DND-41 (cell line): Measurements from ENCODE around the gene ACOXL.

Source experiments
- ATAC-seq: fragments of 200-7000 bp; cut with Tn5 transposase; 3 replicates; pipeline ENCODE4 v1.9.1; 2021; ENCODE audit warnings: low read depth; ENCODE audit not compliant: insufficient read depth
- DNase-seq: peaks from one replicate; pipeline ENCODE4 v3.0.0-alpha.2; 2020
- H2AFZ ChIP-seq: 2 replicates; pipeline ENCODE4 v1.6.0; 2012; ENCODE audit warnings: low read depth, low read length
- H3K27ac ChIP-seq: 2 replicates; pipeline ENCODE4 v1.5.1; 2012; ENCODE audit warnings: low read length, inconsistent platforms
- H3K27me3 ChIP-seq: fragments of 200-600 bp; sonication (generic); 2 replicates; pipeline ENCODE4 v1.6.0; 2012; ENCODE audit warnings: low read length, mild to moderate bottlenecking, inconsistent platforms; ENCODE audit not compliant: insufficient read depth, poor library complexity
- H3K36me3 ChIP-seq: 2 replicates; pipeline ENCODE4 v1.5.1; 2012; ENCODE audit warnings: low read length, inconsistent platforms; ENCODE audit not compliant: insufficient read depth
- H3K4me1 ChIP-seq: 2 replicates; pipeline ENCODE4 v1.5.1; 2012; ENCODE audit warnings: mild to moderate bottlenecking, low read length; ENCODE audit not compliant: insufficient read depth
- H3K4me2 ChIP-seq: 2 replicates; pipeline ENCODE4 v1.6.0; 2012; ENCODE audit warnings: mild to moderate bottlenecking, moderate library complexity, low read length, inconsistent platforms; ENCODE audit not compliant: insufficient read depth
- H3K4me3 ChIP-seq, 2 experiments: fragments of 200-600 bp in 1 of 2; shearing (Covaris generic) in 1 of 2; 2 replicates each; pipeline ENCODE4 v1.5.1; 2012 to 2016; ENCODE audit warnings: inconsistent platforms in 2 of 2, low read length in 2 of 2, mild to moderate bottlenecking in 2 of 2, low read depth in 1 of 2, moderate library complexity in 1 of 2
- H3K79me2 ChIP-seq: 2 replicates; pipeline ENCODE4 v1.6.0; 2012; ENCODE audit warnings: low read length, inconsistent platforms; ENCODE audit not compliant: insufficient read depth
- H3K9ac ChIP-seq: 2 replicates; pipeline ENCODE4 v1.6.0; 2012; ENCODE audit warnings: low read depth, mild to moderate bottlenecking, inconsistent platforms, low read length, moderate library complexity
- H3K9me3 ChIP-seq: 2 replicates; pipeline ENCODE4 v1.5.1; 2012; ENCODE audit warnings: low read length, moderate library complexity, mild to moderate bottlenecking, inconsistent platforms; ENCODE audit not compliant: insufficient read depth, severe bottlenecking
- H4K20me1 ChIP-seq: 2 replicates; pipeline ENCODE4 v1.6.0; 2012; ENCODE audit warnings: low read length; ENCODE audit not compliant: insufficient read depth
- CTCF ChIP-seq: IDR thresholded peaks from 2 replicates; pipeline ENCODE4 v1.5.1; 2012; ENCODE audit warnings: borderline replicate concordance, low read length, moderate library complexity, mild to moderate bottlenecking; ENCODE audit not compliant: poor library complexity, severe bottlenecking; ENCODE audit errors: extremely low read depth
- EZH2 ChIP-seq: IDR thresholded peaks from 3 replicates; pipeline ENCODE4 v1.6.1; 2012; ENCODE audit warnings: borderline replicate concordance, low read depth, mild to moderate bottlenecking, moderate library complexity, low read length, inconsistent platforms; ENCODE audit not compliant: severe bottlenecking

The ACOXL gene

GRCh38 chr2:110876167-110876999, 144.0 kb downstream of the ACOXL start:
- H3K27me3 ChIP-seq = no peaks in the 10 kb centered on the region
- peak overlapping the region; percentile 77 for H3K27ac ChIP-seq
- H3K9me3 ChIP-seq = no peaks in the 10 kb centered on the region
- peak overlapping the region; percentile 75 for H2AFZ ChIP-seq
- ATAC-seq = no peak
- no peak overlapping the region for H3K4me3 ChIP-seq
- H3K36me3 ChIP-seq = no peaks in the 10 kb centered on the region
- H3K4me2 ChIP-seq = peak overlapping the region; percentile 54
- TF ChIP-seq CTCF (peak; percentile 59), EZH2 (no peak)
- peak overlapping the region; percentile 41 for H3K9ac ChIP-seq
- no peak for DNase-seq
- no peaks in the 10 kb centered on the region for H4K20me1 ChIP-seq
- peaks cover 39% of the 10 kb centered on the region for H3K4me1 ChIP-seq
- H3K79me2 ChIP-seq = no peaks in the 10 kb centered on the region

- Histone ChIP-seq H3K79me2 (no peaks in the 10 kb centered on the region), H3K4me1 (peaks cover 39% of the 10 kb centered on the region), H3K9me3 (no peaks in the 10 kb centered on the region), H3K9ac (peak overlapping the region; percentile 41), H3K27me3 (no peaks in the 10 kb centered on the region), H2AFZ (peak overlapping the region; percentile 75), H3K4me2 (peak overlapping the region; percentile 54), H4K20me1 (no peaks in the 10 kb centered on the region), H3K36me3 (no peaks in the 10 kb centered on the region), H3K4me3 (no peak overlapping the region), H3K27ac (peak overlapping the region; percentile 77)
- DNase-seq (peak; percentile 78), ATAC-seq (peak; percentile 92)
- TF ChIP-seq EZH2 (no peak), CTCF (no peak)
Observed at GRCh38 chr2:110877031-110877827, 144.9 kb downstream of the ACOXL start.

GRCh38 chr2:110878150-110878549, 145.8 kb downstream of the ACOXL start:
- H3K4me2 ChIP-seq = no peak overlapping the region
- H3K27ac ChIP-seq = no peak overlapping the region
- H2AFZ ChIP-seq = no peak overlapping the region
- no peak overlapping the region for H3K4me3 ChIP-seq
- no peak for ATAC-seq
- no peaks in the 10 kb centered on the region for H3K79me2 ChIP-seq
- H3K27me3 ChIP-seq = no peaks in the 10 kb centered on the region
- no peaks in the 10 kb centered on the region for H3K36me3 ChIP-seq
- TF ChIP-seq CTCF (no peak), EZH2 (no peak)
- H4K20me1 ChIP-seq = no peaks in the 10 kb centered on the region
- H3K9me3 ChIP-seq = no peaks in the 10 kb centered on the region
- peaks cover 36% of the 10 kb centered on the region for H3K4me1 ChIP-seq
- no peak overlapping the region for H3K9ac ChIP-seq
- DNase-seq = no peak
